ENCODE results near the gene SFXN4.

Gene SFXN4

GRCh38 chr10:119174109-119174508, 8.6 kb upstream of the SFXN4 start:
- no peaks in the 10 kb centered on the region for H3K27me3 ChIP-seq (ENCODE audit: insufficient read depth, low read length, poor library complexity, severe bottlenecking)
- no peak overlapping the region for H2AFZ ChIP-seq (ENCODE audit: low read length)
- peak overlapping the region; percentile 96 for H3K4me2 ChIP-seq (ENCODE audit: low read depth, low read length, poor library complexity, severe bottlenecking)
- H3F3A ChIP-seq (ENCODE audit: low read depth), result no peaks in the 10 kb centered on the region
- no peaks in the 10 kb centered on the region for H3K9me3 ChIP-seq (ENCODE audit: insufficient read depth, low read depth, low read length)
- H3K36me3 ChIP-seq (ENCODE audit: insufficient read depth, low read length), result peaks cover 43% of the 10 kb centered on the region
- TF ChIP-seq CTCF (conservative IDR thresholded peaks at IDR 0.05; ENCODE audit: low read length), result no peak
- TF ChIP-seq EZH2phosphoT487 (IDR thresholded peaks at IDR 0.05; ENCODE audit: borderline replicate concordance), result no peak
- peaks cover 38% of the 10 kb centered on the region for H3K4me1 ChIP-seq (ENCODE audit: insufficient read depth, low read length, poor library complexity, severe bottlenecking)
- peaks cover 60% of the 10 kb centered on the region for H3K79me2 ChIP-seq (ENCODE audit: insufficient read depth, low read length)
- H3K9ac ChIP-seq (ENCODE audit: low read depth, low read length, poor library complexity, severe bottlenecking), result peak overlapping the region; percentile 21
- H3K9me2 ChIP-seq (replicated peaks; ENCODE audit: low read depth, low read length), result no peaks in the 10 kb centered on the region
- H4K20me1 ChIP-seq (ENCODE audit: insufficient read depth, low read length, poor library complexity, severe bottlenecking), result peaks cover 41% of the 10 kb centered on the region
- peak overlapping the region; percentile 26 for H3K4me3 ChIP-seq (ENCODE audit: low read length, poor library complexity, severe bottlenecking)

GRCh38 chr10:119167041-119167440, 1.5 kb upstream of the SFXN4 start:
- Histone ChIP-seq H3K27me3 (ENCODE audit: insufficient read depth, low read length, poor library complexity, severe bottlenecking) (no peaks in the 10 kb centered on the region), H4K20me1 (ENCODE audit: insufficient read depth, low read length, poor library complexity, severe bottlenecking) (peaks cover under 1% of the 10 kb centered on the region), H3K9me3 (ENCODE audit: insufficient read depth, low read depth, low read length) (no peaks in the 10 kb centered on the region), H3K4me2 (ENCODE audit: low read depth, low read length, poor library complexity, severe bottlenecking) (no peak overlapping the region), H3K9me2 (replicated peaks; ENCODE audit: low read depth, low read length) (no peaks in the 10 kb centered on the region), H3K4me3 (ENCODE audit: low read length, poor library complexity, severe bottlenecking) (no peak overlapping the region), H3K79me2 (ENCODE audit: insufficient read depth, low read length) (peaks cover 8% of the 10 kb centered on the region), H3K9ac (ENCODE audit: low read depth, low read length, poor library complexity, severe bottlenecking) (no peak overlapping the region), H3K4me1 (ENCODE audit: insufficient read depth, low read length, poor library complexity, severe bottlenecking) (peaks cover 34% of the 10 kb centered on the region), H2AFZ (ENCODE audit: low read length) (no peak overlapping the region), H3F3A (ENCODE audit: low read depth) (peaks cover 5% of the 10 kb centered on the region; the same call in 1 of the 2 replicates), H3K36me3 (ENCODE audit: insufficient read depth, low read length) (peaks cover 47% of the 10 kb centered on the region; the same call in 1 of the 2 replicates)
- TF ChIP-seq CTCF (conservative IDR thresholded peaks at IDR 0.05; ENCODE audit: low read length), result no peak
- no peak for TF ChIP-seq EZH2phosphoT487 (IDR thresholded peaks at IDR 0.05; ENCODE audit: borderline replicate concordance)

- H4K20me1 ChIP-seq (ENCODE audit: insufficient read depth, low read length, poor library complexity, severe bottlenecking), result no peaks in the 10 kb centered on the region
- peak overlapping the region; percentile 79 for H3K4me2 ChIP-seq (ENCODE audit: low read depth, low read length, poor library complexity, severe bottlenecking)
- H3K9ac ChIP-seq (ENCODE audit: low read depth, low read length, poor library complexity, severe bottlenecking), result peak overlapping the region; percentile 82
- no peak overlapping the region for H3K4me3 ChIP-seq (ENCODE audit: low read length, poor library complexity, severe bottlenecking)
- peaks cover 32% of the 10 kb centered on the region for H3K4me1 ChIP-seq (ENCODE audit: insufficient read depth, low read length, poor library complexity, severe bottlenecking)
- H3K9me2 ChIP-seq (replicated peaks; ENCODE audit: low read depth, low read length), result no peaks in the 10 kb centered on the region
- peaks cover 42% of the 10 kb centered on the region; the same call in 1 of the 2 replicates for H3K36me3 ChIP-seq (ENCODE audit: insufficient read depth, low read length)
- peaks cover 5% of the 10 kb centered on the region; the same call in 1 of the 2 replicates for H3F3A ChIP-seq (ENCODE audit: low read depth)
- H3K27me3 ChIP-seq (ENCODE audit: insufficient read depth, low read length, poor library complexity, severe bottlenecking), result no peaks in the 10 kb centered on the region
- TF ChIP-seq CTCF (conservative IDR thresholded peaks at IDR 0.05; ENCODE audit: low read length), result no peak
- TF ChIP-seq EZH2phosphoT487 (IDR thresholded peaks at IDR 0.05; ENCODE audit: borderline replicate concordance), result no peak
- no peaks in the 10 kb centered on the region for H3K9me3 ChIP-seq (ENCODE audit: insufficient read depth, low read depth, low read length)
- H3K79me2 ChIP-seq (ENCODE audit: insufficient read depth, low read length), result peaks cover 8% of the 10 kb centered on the region
- no peak overlapping the region for H2AFZ ChIP-seq (ENCODE audit: low read length)
These were observed 1.1 kb upstream of the SFXN4 start for GRCh38 chr10:119166564-119166963.

Data from Loucy (cell line).